GM19468 (cell line): ENCODE data around the gene NKX1-2.

Experiments
- ATAC-seq: cut with Tn5 transposase; IDR thresholded peaks from one replicate; pipeline ENCODE4 v1.9.1; 2021; ENCODE audit warnings: mild to moderate bottlenecking, moderate library complexity, moderate number of reproducible peaks; ENCODE audit not compliant: unreplicated experiment; ENCODE audit errors: extremely low read depth

Gene NKX1-2

DNA sequence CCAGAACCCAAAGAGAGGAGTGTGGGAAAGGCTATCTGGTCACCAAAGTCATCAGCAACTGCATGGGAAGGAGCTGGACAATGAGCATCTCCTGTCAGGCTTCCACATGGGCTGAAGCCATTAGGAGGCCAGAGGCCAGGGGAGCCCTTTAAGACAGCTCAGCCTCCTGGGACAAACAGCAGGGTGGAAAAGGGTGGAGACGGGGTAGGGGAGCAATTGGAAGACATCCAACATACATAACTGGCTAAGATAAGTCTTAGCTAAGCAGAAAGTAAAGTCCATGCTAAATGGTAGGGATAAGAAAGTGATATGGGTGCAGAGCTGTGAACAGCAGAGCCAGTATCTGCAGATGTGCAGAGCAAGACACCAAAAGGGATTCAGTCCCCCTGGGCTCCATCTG lies 29.6 kb downstream of the NKX1-2 start:
- ATAC-seq, result no peak

DNA sequence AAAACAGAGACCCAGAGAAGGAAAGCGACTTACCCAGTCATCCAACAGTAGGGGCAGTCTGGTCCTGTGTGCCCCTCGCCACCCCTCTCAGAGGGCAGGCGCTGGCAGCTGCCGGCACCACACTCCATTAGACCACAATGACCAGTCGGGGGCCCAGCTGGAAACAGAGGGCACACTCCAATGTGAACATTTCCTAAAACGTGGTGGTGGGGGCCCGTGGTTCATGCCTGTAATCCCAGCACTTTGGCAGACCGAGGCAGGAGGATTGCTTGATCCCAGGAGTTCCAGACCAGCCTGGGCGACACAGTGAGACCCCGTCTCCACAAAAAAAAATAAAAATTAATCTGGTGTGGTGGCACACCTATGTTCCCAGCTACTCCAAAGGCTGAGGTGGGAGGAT lies 30.2 kb downstream of the NKX1-2 start:
- no peak for ATAC-seq

DNA sequence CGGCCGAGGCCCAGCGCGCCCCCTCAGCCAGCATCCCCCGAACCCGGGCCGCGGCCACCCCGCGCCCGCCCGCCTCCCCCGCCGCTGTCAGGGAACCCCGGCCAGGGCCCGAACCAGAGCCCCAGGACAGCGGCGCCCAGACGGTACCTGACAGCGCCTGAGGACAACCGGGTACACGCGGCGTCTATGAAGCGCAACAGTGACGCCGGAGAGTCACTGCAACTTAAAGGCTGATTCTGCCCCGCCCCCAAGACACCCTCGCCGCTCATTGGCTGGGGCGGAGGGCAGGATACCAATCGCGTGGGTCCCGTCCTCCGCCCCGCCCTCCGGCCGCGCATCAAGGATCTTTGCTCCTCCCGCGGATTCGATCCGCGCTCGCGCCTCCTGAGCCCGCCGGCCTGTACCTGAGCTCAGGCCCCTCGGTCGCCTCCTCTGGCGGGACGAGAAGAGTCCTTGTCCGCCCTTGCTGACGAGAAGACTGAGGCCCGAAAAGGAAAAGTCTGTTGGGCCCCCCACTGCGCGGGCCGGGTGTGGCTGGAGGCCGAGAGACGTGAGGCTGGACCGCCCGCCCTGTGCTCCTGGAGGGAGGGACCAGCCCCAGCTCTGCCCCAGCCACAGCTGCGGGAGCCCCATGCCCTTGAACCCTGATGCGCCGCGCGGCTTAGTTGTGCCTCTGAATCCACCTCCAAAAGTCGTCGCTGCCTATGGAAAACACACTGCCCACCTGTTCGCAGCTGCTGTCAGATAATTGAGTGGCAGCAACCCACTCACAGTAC lies 30.9 kb downstream of the NKX1-2 start, which contains the start of gene OAT:
Gene OAT (minus strand): TSS at position 198 of the 776 bp plus-strand sequence. CDS start 6,752 bp downstream, outside the sequence.
- peak; percentile 86 for ATAC-seq

DNA sequence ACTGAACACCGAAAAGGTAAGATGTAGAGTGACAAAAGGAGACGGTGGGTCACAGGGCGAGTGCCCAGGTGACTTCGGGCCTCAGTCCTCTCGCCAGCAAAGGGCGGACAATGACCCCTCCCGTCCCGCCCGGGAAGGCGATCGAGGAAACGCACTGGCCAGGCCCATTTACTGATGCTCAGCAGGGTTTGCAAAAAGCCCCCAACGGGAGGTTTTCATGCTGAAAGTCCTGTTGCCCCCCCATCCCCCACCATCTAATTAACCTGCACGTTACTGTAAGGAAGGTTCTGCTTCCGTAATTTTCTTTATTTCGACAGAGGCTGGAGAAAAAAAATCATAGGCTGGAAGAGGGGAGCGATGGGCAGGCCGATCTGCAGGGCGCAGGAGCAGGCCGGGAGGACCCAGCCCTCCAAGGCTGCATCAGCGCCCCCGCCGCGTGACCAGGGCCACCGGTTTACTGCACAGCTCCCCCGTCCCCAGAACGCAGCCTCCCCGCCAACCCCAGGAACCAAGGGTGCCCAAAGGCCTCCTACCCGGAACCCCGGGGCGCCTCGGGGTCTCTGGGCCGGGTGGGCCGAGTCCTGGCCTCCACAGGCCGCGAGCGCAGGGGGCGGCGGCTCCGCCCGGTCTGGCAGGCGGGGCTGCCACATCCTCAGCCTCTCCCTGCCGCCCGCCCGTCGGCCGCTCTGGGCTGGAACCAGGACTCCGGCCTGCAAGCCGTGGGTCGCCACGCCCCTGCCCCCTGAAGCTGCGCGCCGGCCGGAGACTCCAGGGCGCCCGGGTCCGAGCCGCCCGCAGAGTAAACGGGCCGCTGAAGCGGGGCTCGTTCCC lies 31.7 kb downstream of the NKX1-2 start:
- no peak for ATAC-seq

DNA sequence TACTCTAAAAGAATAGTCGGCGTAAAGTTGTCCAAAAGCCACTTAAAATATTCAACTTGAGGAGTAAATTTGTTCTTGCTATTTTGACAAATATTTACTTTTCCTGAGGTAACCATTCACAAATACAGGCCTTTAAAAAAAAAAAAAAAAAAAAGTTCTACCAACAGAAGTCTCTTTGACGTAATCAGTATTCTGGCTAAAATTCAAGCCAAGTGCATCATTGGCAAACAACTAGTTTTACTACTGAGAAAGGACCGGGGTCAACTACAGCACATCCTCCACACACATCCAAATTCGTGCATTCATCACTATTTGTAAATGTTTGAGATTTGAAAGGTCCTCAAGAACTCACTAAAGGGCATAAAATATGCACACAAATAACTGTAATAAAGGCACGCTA lies 33.1 kb downstream of the NKX1-2 start:
- no peak for ATAC-seq

DNA sequence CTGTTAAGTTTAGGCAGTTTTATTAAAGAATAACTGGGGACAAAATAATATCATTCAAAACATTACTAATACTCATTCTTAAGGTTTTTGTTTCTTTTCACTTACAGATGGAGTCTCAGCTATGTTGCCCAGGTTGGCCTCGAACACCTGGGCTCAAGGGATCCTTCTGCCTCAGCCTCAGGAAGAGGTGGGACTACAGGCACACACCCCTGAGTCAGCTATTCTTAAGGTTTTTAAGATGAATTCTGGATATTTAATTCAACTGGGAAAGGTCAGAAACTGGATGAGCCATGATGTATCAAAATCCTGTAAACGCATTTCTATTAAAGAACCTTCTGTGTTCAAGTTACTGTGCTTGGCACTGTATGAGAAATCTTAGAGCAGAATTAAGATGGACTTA lies 34.6 kb downstream of the NKX1-2 start:
- ATAC-seq, result no peak

DNA sequence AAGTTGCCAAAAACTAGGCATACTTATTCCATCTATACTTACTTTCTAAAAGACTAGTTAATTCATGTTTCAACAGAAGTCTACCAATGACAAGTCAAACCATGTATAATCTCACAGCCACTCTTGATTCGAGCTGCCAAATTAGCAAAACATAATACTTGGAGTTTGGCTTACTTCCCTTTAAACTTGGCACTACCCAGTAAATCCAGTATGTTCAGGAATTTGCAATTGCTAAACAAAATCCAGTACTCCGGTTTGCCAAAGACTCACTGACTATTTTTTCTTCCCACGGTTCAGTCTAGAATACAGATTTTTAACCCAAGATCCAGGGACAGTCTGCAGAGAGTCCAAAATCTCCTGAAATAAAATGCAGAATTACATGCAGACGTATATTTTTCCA lies 35.8 kb downstream of the NKX1-2 start:
- no peak for ATAC-seq

DNA sequence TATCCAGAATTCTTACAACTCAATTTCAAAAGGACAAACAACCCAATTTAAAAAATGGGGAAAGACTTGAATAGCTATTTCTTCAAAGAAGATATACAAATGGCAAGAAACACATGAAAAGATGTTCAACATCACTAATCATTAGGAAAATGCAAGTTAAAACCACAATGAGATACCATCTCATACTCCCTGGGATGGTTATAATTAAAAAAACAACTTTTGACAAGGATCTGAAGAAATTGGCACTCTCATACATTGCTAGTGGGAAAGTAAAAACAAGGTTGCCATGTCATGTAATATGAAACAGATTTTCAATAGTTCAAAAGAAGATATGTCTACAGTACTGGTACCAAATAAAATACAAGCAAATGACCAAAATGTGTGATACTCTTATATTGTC lies 40.1 kb downstream of the NKX1-2 start:
- no peak for ATAC-seq

DNA sequence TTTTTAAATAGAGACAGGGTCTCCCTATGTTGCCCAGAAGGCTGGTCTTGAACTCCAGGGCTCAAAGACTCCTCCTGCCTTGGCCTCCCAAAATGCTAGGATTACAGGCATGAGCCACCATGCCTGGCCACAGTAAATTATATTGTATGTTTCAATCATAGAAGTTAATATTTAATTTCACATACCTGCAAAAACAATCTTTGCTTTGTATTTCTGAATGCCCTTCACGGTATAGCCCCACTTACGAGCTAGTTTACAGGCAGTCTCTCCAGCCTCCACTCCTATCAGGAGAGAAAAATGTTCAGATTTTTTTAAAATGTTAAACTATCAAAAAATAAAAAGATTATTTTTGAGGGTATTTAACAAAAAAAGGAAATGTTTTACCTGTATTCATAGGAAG lies 41.5 kb downstream of the NKX1-2 start:
- no peak for ATAC-seq

DNA sequence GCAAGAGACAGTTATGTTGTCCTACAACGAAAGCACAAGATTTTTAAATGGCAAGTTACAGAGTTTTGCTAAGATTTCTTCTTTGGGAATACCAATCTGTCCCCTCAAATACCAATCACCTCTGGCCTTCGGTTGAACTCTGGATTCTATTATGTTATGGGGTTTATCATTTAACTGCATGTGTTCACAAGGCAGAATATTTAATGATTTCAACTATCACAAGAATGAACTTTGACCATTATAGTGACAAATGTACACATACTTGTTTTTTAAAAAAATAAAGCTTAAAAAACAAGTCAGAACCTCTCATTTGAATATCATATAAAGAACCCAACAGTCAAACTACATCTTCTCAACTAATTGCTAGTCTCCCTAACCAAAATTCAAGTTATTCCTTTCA lies 42.4 kb downstream of the NKX1-2 start:
- ATAC-seq, result no peak

DNA sequence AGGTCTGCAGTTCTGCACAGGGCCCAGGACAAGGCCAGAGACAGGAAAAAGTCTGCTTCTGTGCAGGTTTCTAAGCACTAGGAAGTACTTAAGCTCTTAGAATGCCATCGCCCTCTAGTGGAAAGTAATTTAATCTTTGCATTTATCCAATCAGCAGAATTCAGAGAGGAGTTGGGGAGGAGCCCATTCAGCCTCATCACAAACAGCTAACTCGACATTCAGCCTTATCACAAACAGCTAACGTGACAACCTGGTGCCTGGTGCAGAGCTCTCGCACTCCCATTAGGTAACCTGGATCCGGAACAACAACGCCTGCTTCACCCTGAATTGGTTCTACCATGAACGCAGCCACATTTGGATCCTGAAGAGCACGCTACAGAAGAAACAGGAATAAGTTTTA lies 46.3 kb downstream of the NKX1-2 start:
- peak; percentile 76 for ATAC-seq

DNA sequence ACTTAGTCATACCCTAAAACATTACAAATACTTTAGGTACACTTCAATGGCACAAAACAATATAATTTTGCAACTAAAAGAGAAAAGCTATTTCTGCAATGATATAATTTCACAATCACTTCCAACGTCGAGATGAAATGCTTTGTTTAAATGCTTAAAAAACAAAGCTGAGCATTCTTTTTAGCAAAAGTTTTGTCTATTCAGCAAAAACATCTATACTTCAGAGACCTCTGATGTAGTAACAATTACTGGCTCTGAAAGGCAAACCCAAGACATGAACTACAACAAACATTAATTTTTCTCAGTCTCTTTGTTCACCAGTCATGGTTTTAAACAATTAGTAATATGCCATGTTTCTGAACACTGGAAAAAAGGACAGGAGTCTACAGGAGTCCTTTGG lies 47.6 kb downstream of the NKX1-2 start:
- ATAC-seq, result no peak

DNA sequence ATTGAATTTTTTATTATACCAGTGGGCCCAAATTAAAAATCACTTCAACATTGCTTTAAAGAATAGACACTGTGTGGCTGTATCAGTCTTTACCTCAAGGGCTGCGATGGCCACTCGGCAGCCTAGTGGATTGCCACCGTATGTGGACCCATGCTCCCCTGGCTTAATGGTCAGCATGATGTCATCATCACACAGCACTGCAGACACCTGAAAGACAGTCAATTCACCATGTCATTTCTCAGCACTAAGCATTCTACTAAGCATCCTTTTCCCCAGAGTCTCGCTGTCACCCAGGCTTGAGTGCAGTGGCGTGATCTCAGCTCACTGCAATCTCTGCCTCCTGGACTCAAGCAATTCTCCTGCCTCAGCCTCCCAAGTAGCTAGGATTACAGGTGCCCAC lies 48.2 kb downstream of the NKX1-2 start:
- ATAC-seq, result no peak
